Measurements from ENCODE around the gene MYOD1.

MYOD1 gene

DNA sequence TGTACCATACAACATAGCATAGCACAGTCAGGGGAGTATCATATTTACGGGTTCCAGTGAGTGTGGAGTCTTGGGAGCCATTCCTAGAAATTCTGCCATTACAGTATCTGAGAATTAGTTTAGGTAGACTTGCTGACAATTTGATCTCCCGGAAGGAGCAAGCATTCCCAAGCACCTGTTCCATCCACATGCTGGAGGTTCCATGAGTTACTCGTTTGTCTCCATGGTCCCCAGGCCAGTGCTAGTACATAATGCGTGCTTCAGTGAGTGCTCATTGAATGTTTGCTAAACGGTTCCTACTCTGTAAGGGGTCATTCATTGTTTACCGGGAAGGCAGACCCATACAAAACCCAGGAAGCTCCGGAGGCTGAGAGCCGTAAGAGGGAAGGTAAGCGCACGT, 27.4 kb upstream of the MYOD1 start:
- no peaks in the 10 kb centered on the region for H4K20me1 ChIP-seq
- H3K27ac ChIP-seq: no peak overlapping the region
- H3K9ac ChIP-seq: no peak overlapping the region
- H3K27me3 ChIP-seq: no peaks in the 10 kb centered on the region
- no peak overlapping the region for H3K4me3 ChIP-seq
- H3K4me1 ChIP-seq: peaks cover 4% of the 10 kb centered on the region; the same call in 1 of the 2 replicates
- H3K36me3 ChIP-seq: no peaks in the 10 kb centered on the region
- no peaks in the 10 kb centered on the region for H3K9me3 ChIP-seq
- no peak for TF ChIP-seq Cebpa-rat (IDR thresholded peaks at IDR 0.05)
- no peak overlapping the region for H3K4me2 ChIP-seq

GRCh38 chr11:17692931-17693330, 26.4 kb upstream of the MYOD1 start:
- TF ChIP-seq Cebpa-rat (IDR thresholded peaks at IDR 0.05): no peak
- H3K4me1 ChIP-seq: peaks cover 4% of the 10 kb centered on the region; the same call in 1 of the 2 replicates
- H3K9ac ChIP-seq: no peak overlapping the region
- H3K27ac ChIP-seq: no peak overlapping the region
- H3K9me3 ChIP-seq: no peaks in the 10 kb centered on the region
- no peaks in the 10 kb centered on the region for H3K27me3 ChIP-seq
- H3K4me2 ChIP-seq: no peak overlapping the region
- no peak overlapping the region for H3K4me3 ChIP-seq
- no peaks in the 10 kb centered on the region for H4K20me1 ChIP-seq
- H3K36me3 ChIP-seq: no peaks in the 10 kb centered on the region

- Histone ChIP-seq H3K9ac (no peak overlapping the region), H3K4me3 (no peak overlapping the region), H3K9me3 (no peaks in the 10 kb centered on the region), H3K27ac (no peak overlapping the region), H3K4me1 (peaks cover 4% of the 10 kb centered on the region; the same call in 1 of the 2 replicates), H4K20me1 (no peaks in the 10 kb centered on the region), H3K27me3 (no peaks in the 10 kb centered on the region), H3K4me2 (no peak overlapping the region), H3K36me3 (no peaks in the 10 kb centered on the region)
- TF ChIP-seq Cebpa-rat (IDR thresholded peaks at IDR 0.05): no peak
Observed at GRCh38 chr11:17693531-17693930, 25.8 kb upstream of the MYOD1 start.

- no peak overlapping the region for H3K9ac ChIP-seq
- no peaks in the 10 kb centered on the region for H4K20me1 ChIP-seq
- no peaks in the 10 kb centered on the region for H3K27me3 ChIP-seq
- H3K4me2 ChIP-seq: no peak overlapping the region
- no peak overlapping the region for H3K27ac ChIP-seq
- H3K4me1 ChIP-seq: peaks cover 4% of the 10 kb centered on the region; the same call in 1 of the 2 replicates
- no peak for TF ChIP-seq Cebpa-rat (IDR thresholded peaks at IDR 0.05)
- no peaks in the 10 kb centered on the region for H3K9me3 ChIP-seq
- no peaks in the 10 kb centered on the region for H3K36me3 ChIP-seq
- H3K4me3 ChIP-seq: no peak overlapping the region
Observed at GRCh38 chr11:17694494-17695110, 24.8 kb upstream of the MYOD1 start.

- H3K4me3 ChIP-seq: no peak overlapping the region
- no peak for TF ChIP-seq Cebpa-rat (IDR thresholded peaks at IDR 0.05)
- no peaks in the 10 kb centered on the region for H3K9me3 ChIP-seq
- H3K27me3 ChIP-seq: no peaks in the 10 kb centered on the region
- H3K4me1 ChIP-seq: peaks cover 4% of the 10 kb centered on the region; the same call in 1 of the 2 replicates
- no peak overlapping the region for H3K27ac ChIP-seq
- H3K9ac ChIP-seq: no peak overlapping the region
- H3K4me2 ChIP-seq: no peak overlapping the region
- H4K20me1 ChIP-seq: no peaks in the 10 kb centered on the region
- H3K36me3 ChIP-seq: no peaks in the 10 kb centered on the region
Observed at GRCh38 chr11:17695454-17696441, 23.6 kb upstream of the MYOD1 start.

- no peak overlapping the region for H3K4me2 ChIP-seq
- no peaks in the 10 kb centered on the region for H3K9me3 ChIP-seq
- no peak overlapping the region for H3K9ac ChIP-seq
- no peak overlapping the region for H3K27ac ChIP-seq
- no peak overlapping the region for H3K4me3 ChIP-seq
- TF ChIP-seq Cebpa-rat (IDR thresholded peaks at IDR 0.05): no peak
- no peaks in the 10 kb centered on the region for H3K36me3 ChIP-seq
- H3K27me3 ChIP-seq: no peaks in the 10 kb centered on the region
- H4K20me1 ChIP-seq: no peaks in the 10 kb centered on the region
- H3K4me1 ChIP-seq: peaks cover 4% of the 10 kb centered on the region; the same call in 1 of the 2 replicates
Observed at GRCh38 chr11:17696741-17697140, 22.6 kb upstream of the MYOD1 start.

GRCh38 chr11:17697175-17697949, 22.0 kb upstream of the MYOD1 start:
- Histone ChIP-seq H3K36me3 (no peaks in the 10 kb centered on the region), H3K9ac (no peak overlapping the region), H3K4me1 (peaks cover 4% of the 10 kb centered on the region; the same call in 1 of the 2 replicates), H4K20me1 (no peaks in the 10 kb centered on the region), H3K4me2 (no peak overlapping the region), H3K27ac (no peak overlapping the region), H3K4me3 (no peak overlapping the region), H3K9me3 (no peaks in the 10 kb centered on the region), H3K27me3 (no peaks in the 10 kb centered on the region)
- no peak for TF ChIP-seq Cebpa-rat (IDR thresholded peaks at IDR 0.05)

DNA sequence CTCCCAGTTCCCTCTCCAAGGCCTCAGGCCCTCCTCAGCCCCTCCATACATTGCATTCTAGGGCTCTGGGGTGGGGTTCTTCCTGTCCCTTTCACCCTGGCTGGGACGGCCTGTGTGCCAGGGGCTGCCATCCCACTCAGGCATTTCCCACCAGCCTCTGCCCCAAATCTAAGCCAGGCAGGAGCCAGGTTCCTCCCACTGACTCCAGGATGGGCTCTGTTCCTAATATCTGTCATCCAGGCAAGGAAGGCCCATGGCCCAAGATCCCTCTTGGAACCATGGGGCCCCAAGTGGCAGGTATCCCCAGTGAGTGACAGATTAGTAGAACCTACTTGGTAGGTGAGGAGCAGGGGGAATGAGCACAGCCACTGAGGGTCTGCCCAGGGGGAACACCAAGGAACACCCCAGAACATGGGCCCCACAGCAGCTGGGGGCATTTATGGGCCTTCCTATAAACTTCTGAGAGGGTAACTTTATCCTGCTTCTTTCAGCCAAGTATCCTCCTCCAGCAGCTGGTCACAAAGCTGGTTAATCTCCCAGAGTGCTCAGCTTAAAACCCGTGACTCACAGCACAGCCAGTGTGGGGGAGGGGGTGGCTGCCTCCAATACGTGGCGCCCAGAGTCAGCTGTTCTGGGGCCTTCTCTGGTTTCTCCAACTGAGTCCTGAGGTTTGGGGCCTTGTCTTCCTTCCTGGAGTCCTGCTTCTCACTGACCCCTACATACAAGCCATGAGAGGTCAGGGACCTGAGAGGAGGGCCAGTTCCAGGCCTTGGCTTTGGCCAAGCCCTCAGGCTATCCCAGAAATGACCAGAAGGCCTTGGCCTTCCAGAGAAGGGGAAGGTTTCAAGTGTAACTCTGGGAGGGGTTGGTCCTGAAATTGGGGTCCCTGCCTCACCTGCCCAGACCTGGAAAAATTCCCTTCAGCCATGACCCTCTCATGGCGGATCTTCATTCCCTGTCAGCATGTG, 19.9 kb upstream of the MYOD1 start:
- Histone ChIP-seq H4K20me1 (no peaks in the 10 kb centered on the region), H3K36me3 (no peaks in the 10 kb centered on the region), H3K4me2 (no peak overlapping the region), H3K27me3 (no peaks in the 10 kb centered on the region), H3K9ac (no peak overlapping the region), H3K4me1 (no peaks in the 10 kb centered on the region), H3K4me3 (no peak overlapping the region), H3K27ac (no peak overlapping the region), H3K9me3 (peaks cover 6% of the 10 kb centered on the region; the same call in 1 of the 2 replicates)
- no peak for TF ChIP-seq Cebpa-rat (IDR thresholded peaks at IDR 0.05)

DNA sequence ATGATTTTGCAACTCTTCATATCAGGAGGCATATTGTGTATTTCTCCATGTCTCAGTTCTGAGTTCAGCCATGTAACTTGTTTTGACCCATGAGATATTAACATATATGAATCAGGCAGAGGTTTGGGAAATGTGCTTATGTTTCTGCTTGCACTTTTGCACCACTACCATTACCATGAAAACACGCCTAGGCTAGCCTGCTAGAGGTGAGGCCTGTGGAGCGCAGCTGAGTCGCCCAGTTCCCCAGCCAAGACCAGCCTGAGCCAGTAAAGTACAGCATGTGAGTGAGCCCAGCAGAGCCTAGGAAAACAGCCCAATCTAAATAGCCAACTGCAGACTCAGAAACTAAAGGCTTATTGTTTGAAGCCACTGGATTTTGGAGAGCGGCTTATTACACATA, 18.4 kb upstream of the MYOD1 start:
- Histone ChIP-seq H3K4me2 (no peak overlapping the region), H4K20me1 (no peaks in the 10 kb centered on the region), H3K9me3 (peaks cover 6% of the 10 kb centered on the region; the same call in 1 of the 2 replicates), H3K4me1 (no peaks in the 10 kb centered on the region), H3K4me3 (no peak overlapping the region), H3K9ac (no peak overlapping the region), H3K27ac (no peak overlapping the region), H3K27me3 (no peaks in the 10 kb centered on the region), H3K36me3 (no peaks in the 10 kb centered on the region)
- TF ChIP-seq Cebpa-rat (IDR thresholded peaks at IDR 0.05): no peak
